ENCODE measurements around the gene PKP4. TPM values are rescaled to one million over a fixed set of nuclear protein-coding genes. Genes with fewer than 3 reads are reported as not detected.

PKP4 gene
- total and polyA plus RNA-seq, 7 donors, result 14.4 to 41.3 (median 27.5) TPM

GRCh38 chr2:158645299-158645698 lies 188.5 kb downstream of the PKP4 start:
- 94 to 98% methylated on average over 6 of the region's 6 CpGs for WGBS, 2 donors
- no peak for DNase-seq
- TF ChIP-seq POLR2AphosphoS5 (IDR thresholded peaks at IDR 0.05), result no peak
- TF ChIP-seq EP300 (IDR thresholded peaks at IDR 0.05), result no peak
- TF ChIP-seq POLR2A (IDR thresholded peaks at IDR 0.05), result no peak
- TF ChIP-seq CTCF (IDR thresholded peaks at IDR 0.05), result no peak
- Histone ChIP-seq H3K27me3 (no peaks in the 10 kb centered on the region), H3K4me3 (no peak overlapping the region), H3K9me3 (no peaks in the 10 kb centered on the region), H3K27ac (no peak overlapping the region), H3K36me3 (peaks cover 0 to 11% (median 0%) of the 10 kb centered on the region in 4 donors), H3K4me1 (no peaks in the 10 kb centered on the region)
- intact Hi-C loops (cut with DNase I), result no loop called here

GRCh38 chr2:158647436-158648231 lies 190.9 kb downstream of the PKP4 start:
- 96% methylated on average over 2 of the region's 2 CpGs for whole genome bisulfite sequencing, 2 donors
- no peak overlapping the region for H3K4me3 ChIP-seq
- intact Hi-C loops (cut with DNase I), result no loop called here
- no peaks in the 10 kb centered on the region for H3K27me3 ChIP-seq
- H3K36me3 ChIP-seq, result peaks cover 0 to 7% (median 0%) of the 10 kb centered on the region in 4 donors
- H3K9me3 ChIP-seq, result no peaks in the 10 kb centered on the region
- no peak overlapping the region for H3K27ac ChIP-seq
- H3K4me1 ChIP-seq, result no peaks in the 10 kb centered on the region
- TF ChIP-seq POLR2AphosphoS5 (IDR thresholded peaks at IDR 0.05) (no peak), EP300 (IDR thresholded peaks at IDR 0.05) (no peak), POLR2A (IDR thresholded peaks at IDR 0.05) (no peak), CTCF (IDR thresholded peaks at IDR 0.05) (no peak)
- DNase-seq, result no peak

- 67 to 95% methylated on average over 2 of the region's 2 CpGs for WGBS, 2 donors
- no peaks in the 10 kb centered on the region for H3K27me3 ChIP-seq
- TF ChIP-seq POLR2A (IDR thresholded peaks at IDR 0.05) (no peak), EP300 (IDR thresholded peaks at IDR 0.05) (no peak), POLR2AphosphoS5 (IDR thresholded peaks at IDR 0.05) (no peak), CTCF (IDR thresholded peaks at IDR 0.05) (no peak)
- no peaks in the 10 kb centered on the region for H3K36me3 ChIP-seq
- no peak overlapping the region for H3K27ac ChIP-seq
- H3K4me3 ChIP-seq, result no peak overlapping the region
- intact Hi-C loops (cut with DNase I), result no loop called here
- DNase-seq, result no peak
- H3K9me3 ChIP-seq, result no peaks in the 10 kb centered on the region
- H3K4me1 ChIP-seq, result no peaks in the 10 kb centered on the region
These were observed 193.1 kb downstream of the PKP4 start for GRCh38 chr2:158649846-158650245.

GRCh38 chr2:158650646-158651357 lies 194.1 kb downstream of the PKP4 start:
- 79 to 80% methylated on average over 6 of the region's 6 CpGs for WGBS, 2 donors
- Histone ChIP-seq H3K27me3 (no peaks in the 10 kb centered on the region), H3K4me1 (no peaks in the 10 kb centered on the region), H3K4me3 (no peak overlapping the region), H3K36me3 (no peaks in the 10 kb centered on the region), H3K9me3 (no peaks in the 10 kb centered on the region), H3K27ac (no peak overlapping the region)
- TF ChIP-seq EP300 (IDR thresholded peaks at IDR 0.05) (no peak), POLR2A (IDR thresholded peaks at IDR 0.05) (no peak), CTCF (IDR thresholded peaks at IDR 0.05) (no peak), POLR2AphosphoS5 (IDR thresholded peaks at IDR 0.05) (no peak)
- no peak for DNase-seq
- intact Hi-C loops (cut with DNase I), result no loop called here
